Measurements from ENCODE around the gene PRR30.

PRR30 gene

DNA sequence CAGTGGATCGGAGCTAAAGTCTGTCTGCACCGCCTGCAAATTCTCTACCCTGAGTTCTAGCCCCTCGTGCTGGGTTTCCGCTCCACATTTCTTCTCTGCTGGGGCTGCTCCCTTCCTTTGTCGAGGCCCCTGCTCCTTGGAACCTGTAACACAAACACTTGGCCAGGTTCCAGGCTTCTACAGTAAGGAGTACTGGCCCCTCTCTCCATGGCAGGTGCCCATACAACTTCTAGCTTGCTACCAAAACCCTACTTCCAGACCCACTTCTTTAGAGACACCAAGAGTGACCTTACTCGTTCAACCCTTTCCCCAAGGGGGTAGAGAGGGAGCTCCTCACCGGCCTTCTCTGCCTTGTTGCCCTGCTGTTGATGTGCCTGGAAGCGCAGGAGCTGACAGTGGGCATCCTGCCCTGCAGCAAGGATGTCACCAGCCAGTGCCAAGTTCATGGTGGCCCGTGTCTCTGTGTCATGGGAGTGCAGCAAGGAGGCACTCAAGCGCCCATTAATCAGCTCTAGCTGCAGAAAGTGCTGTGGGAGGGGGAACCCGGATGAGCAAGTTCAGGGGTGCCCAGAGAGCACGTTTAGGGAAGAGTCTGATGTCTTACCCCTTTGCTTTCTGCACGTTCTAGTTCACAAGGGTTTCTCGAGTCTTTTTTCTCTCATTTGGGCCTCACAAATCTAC lies 5.9 kb downstream of the PRR30 start:
- Histone ChIP-seq H3K27me3 (ENCODE audit: insufficient read depth, low read length) (no peaks in the 10 kb centered on the region), H3K4me3 (ENCODE audit: low read depth, low read length, poor library complexity, severe bottlenecking) (peak overlapping the region; percentile 86), H4K20me1 (ENCODE audit: insufficient read depth, low read length) (no peaks in the 10 kb centered on the region), H3K4me2 (ENCODE audit: low read length) (peak overlapping the region; percentile 72), H3K9ac (ENCODE audit: low read length) (peak overlapping the region; percentile 91), H3K9me2 (ENCODE audit: low read depth, low read length) (no peaks in the 10 kb centered on the region), H2AFZ (ENCODE audit: low read length) (no peak overlapping the region), H3F3A (ENCODE audit: insufficient read depth, low read length) (no peaks in the 10 kb centered on the region), H3K9me3 (ENCODE audit: low read length) (no peaks in the 10 kb centered on the region), H3K27ac (ENCODE audit: low read depth, low read length, poor library complexity, severe bottlenecking) (no peak overlapping the region), H3K36me3 (ENCODE audit: insufficient read depth, low read length) (peaks cover 34% of the 10 kb centered on the region), H3K79me2 (ENCODE audit: insufficient read depth, low read length) (no peaks in the 10 kb centered on the region), H3K4me1 (ENCODE audit: insufficient read depth, low read length, severe bottlenecking) (peaks cover 15% of the 10 kb centered on the region)
- no peak for TF ChIP-seq CTCF (IDR thresholded peaks at IDR 0.05; ENCODE audit: low read length)

DNA sequence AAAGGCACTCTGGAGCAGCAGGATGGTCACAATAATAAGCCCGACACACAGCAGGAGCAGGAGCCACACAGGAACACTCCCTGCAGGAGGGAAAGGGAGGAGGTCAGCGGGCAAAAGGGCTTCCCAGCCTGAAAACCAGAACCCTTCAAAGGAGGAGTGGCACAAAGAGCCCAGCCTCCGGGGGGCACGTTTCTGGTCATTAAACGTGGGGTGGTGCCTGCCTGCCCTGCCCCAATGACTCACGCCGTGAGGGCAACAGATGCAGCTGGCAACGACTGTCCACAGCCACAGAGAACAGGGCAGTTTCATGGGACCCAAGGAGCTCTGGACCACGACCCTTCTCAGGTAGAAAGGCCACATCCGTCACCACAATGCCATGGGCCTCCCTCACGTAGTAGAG lies 7.8 kb downstream of the PRR30 start:
- Histone ChIP-seq H3K9me2 (ENCODE audit: low read depth, low read length) (no peaks in the 10 kb centered on the region), H4K20me1 (ENCODE audit: insufficient read depth, low read length) (no peaks in the 10 kb centered on the region), H3K79me2 (ENCODE audit: insufficient read depth, low read length) (no peaks in the 10 kb centered on the region), H3K4me2 (ENCODE audit: low read length) (no peak overlapping the region), H3F3A (ENCODE audit: insufficient read depth, low read length) (no peaks in the 10 kb centered on the region), H2AFZ (ENCODE audit: low read length) (no peak overlapping the region), H3K4me1 (ENCODE audit: insufficient read depth, low read length, severe bottlenecking) (peaks cover 15% of the 10 kb centered on the region), H3K36me3 (ENCODE audit: insufficient read depth, low read length) (peaks cover 34% of the 10 kb centered on the region), H3K27me3 (ENCODE audit: insufficient read depth, low read length) (no peaks in the 10 kb centered on the region), H3K9ac (ENCODE audit: low read length) (no peak overlapping the region), H3K9me3 (ENCODE audit: low read length) (no peaks in the 10 kb centered on the region), H3K4me3 (ENCODE audit: low read depth, low read length, poor library complexity, severe bottlenecking) (no peak overlapping the region), H3K27ac (ENCODE audit: low read depth, low read length, poor library complexity, severe bottlenecking) (no peak overlapping the region)
- no peak for TF ChIP-seq CTCF (IDR thresholded peaks at IDR 0.05; ENCODE audit: low read length)
- TF ChIP-seq EZH2 (IDR thresholded peaks at IDR 0.05; ENCODE audit: borderline replicate concordance, low read length) = no peak

- no peaks in the 10 kb centered on the region for H3K9me3 ChIP-seq (ENCODE audit: low read length)
- H3K4me2 ChIP-seq (ENCODE audit: low read length) = no peak overlapping the region
- no peaks in the 10 kb centered on the region for H3F3A ChIP-seq (ENCODE audit: insufficient read depth, low read length)
- H3K9me2 ChIP-seq (ENCODE audit: low read depth, low read length) = no peaks in the 10 kb centered on the region
- no peak overlapping the region for H3K4me3 ChIP-seq (ENCODE audit: low read depth, low read length, poor library complexity, severe bottlenecking)
- H3K4me1 ChIP-seq (ENCODE audit: insufficient read depth, low read length, severe bottlenecking) = peaks cover 14% of the 10 kb centered on the region
- no peaks in the 10 kb centered on the region for H4K20me1 ChIP-seq (ENCODE audit: insufficient read depth, low read length)
- no peak overlapping the region for H2AFZ ChIP-seq (ENCODE audit: low read length)
- no peaks in the 10 kb centered on the region for H3K79me2 ChIP-seq (ENCODE audit: insufficient read depth, low read length)
- H3K9ac ChIP-seq (ENCODE audit: low read length) = no peak overlapping the region
- no peak overlapping the region for H3K27ac ChIP-seq (ENCODE audit: low read depth, low read length, poor library complexity, severe bottlenecking)
- TF ChIP-seq EZH2 (IDR thresholded peaks at IDR 0.05; ENCODE audit: borderline replicate concordance, low read length) (no peak), CTCF (IDR thresholded peaks at IDR 0.05; ENCODE audit: low read length) (no peak)
- H3K27me3 ChIP-seq (ENCODE audit: insufficient read depth, low read length) = no peaks in the 10 kb centered on the region
- H3K36me3 ChIP-seq (ENCODE audit: insufficient read depth, low read length) = peaks cover 34% of the 10 kb centered on the region
Observed at GRCh38 chr2:27130396-27130795, 8.8 kb downstream of the PRR30 start.

All from OCI-LY1 (cell line).